ENCODE measurements around the gene TPRKB.

TPRKB gene

DNA sequence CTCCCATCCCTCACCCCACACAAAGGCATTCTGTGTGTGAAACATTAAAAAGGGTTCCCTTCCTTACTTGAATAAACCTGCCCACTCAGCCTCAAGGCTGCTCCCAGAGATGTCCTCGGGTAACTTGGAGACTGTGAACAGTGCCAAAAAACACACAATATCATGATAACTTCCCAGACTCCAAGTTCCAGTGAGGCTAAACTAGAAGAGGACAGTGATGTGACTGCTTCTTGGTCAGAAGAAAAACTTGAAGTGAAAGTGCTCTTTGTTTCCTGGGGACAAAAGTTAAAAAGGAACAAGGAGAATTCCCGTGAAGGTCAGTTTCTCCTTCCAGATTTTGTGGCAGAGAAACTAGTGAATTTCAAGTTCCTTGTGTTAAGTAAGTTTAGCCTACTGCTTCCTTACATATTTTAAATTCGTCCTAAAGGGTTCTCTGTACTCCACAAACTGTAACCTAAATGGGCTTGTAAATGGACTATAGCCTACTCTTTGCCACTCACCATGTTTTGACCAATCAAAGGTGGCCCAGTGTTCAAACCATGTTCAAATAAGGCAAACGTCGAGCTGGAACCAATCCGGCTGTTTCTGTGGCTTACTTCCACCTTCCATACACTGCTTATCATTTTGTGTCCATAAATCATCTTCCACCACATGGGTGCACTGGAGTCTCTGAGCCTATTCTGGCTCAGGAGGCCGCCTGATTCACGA lies 20.4 kb downstream of the TPRKB start:
- DNase-seq (ENCODE audit: extremely low read depth, low read depth): no peak

DNA sequence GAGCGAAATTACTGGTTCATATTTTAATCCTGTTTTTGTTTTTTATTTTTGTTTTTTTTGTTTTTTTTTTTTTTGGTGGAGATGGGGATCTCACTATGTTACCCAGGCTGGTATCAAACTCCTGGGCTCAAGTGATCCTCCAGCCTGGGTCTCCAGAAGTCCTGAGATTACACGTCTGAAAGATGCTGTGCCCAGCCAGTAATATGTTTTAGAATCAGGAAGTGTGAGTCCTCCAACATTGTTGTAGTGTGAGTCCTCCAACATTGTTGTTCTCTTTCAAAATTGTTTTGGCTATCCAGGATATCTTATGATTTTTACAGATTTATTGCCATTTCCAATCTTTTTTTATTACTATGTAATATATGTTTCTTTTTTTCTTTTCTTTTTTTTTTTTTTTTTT lies 23.1 kb downstream of the TPRKB start:
- TF ChIP-seq, protein P1, sequence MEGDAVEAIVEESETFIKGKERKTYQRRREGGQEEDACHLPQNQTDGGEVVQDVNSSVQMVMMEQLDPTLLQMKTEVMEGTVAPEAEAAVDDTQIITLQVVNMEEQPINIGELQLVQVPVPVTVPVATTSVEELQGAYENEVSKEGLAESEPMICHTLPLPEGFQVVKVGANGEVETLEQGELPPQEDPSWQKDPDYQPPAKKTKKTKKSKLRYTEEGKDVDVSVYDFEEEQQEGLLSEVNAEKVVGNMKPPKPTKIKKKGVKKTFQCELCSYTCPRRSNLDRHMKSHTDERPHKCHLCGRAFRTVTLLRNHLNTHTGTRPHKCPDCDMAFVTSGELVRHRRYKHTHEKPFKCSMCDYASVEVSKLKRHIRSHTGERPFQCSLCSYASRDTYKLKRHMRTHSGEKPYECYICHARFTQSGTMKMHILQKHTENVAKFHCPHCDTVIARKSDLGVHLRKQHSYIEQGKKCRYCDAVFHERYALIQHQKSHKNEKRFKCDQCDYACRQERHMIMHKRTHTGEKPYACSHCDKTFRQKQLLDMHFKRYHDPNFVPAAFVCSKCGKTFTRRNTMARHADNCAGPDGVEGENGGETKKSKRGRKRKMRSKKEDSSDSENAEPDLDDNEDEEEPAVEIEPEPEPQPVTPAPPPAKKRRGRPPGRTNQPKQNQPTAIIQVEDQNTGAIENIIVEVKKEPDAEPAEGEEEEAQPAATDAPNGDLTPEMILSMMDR (IDR thresholded peaks at IDR 0.05; ENCODE audit: low read depth, low read length): no peak
- DNase-seq (ENCODE audit: extremely low read depth, low read depth): no peak

More for the DNA sequence above, 20.4 kb downstream of the TPRKB start:
- TF ChIP-seq, protein P1 (IDR thresholded peaks at IDR 0.05; ENCODE audit: low read depth, low read length): no peak

DNA sequence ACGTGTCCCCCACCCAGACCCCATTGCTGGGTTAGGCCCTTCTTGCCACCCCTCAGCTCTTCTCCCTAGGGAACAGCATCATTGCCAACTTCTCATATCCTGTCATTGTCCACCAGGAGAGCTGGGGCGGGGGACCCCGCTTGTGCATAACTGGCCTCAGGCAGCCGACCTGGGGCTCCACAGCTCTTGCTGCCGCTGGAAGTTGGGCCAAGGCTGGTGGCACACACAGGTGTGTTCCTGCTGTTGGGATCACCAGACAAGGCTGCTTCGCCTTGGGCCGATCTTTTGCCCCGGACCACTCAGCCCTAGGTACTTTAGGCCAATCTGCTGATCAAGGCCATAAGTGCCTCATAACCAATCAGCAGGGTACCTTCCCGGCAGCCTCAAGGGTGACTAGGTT lies 28.6 kb downstream of the TPRKB start:
- DNase-seq (ENCODE audit: extremely low read depth, low read depth): no peak
- TF ChIP-seq, protein P1 (IDR thresholded peaks at IDR 0.05; ENCODE audit: low read depth, low read length): no peak

DNA sequence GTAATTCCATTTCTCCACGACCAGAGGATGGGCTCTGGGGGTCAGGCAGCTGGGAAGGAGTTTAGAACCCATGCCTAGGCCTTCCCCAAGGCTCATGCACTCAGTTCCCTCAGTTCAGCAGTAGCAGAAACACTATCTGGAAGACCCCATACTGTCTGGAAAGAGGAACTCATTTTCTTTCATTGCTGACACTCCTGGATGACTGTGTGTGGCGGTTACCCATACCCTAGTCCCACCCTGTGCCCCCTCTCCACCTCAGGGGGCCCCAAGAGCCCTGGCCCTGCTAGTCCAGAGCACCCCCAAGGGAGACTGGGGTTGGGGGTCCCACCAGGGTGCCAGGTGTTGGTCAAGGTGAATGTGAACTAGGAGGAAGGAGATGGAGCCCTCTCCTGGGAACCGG lies 29.5 kb downstream of the TPRKB start:
- DNase-seq (ENCODE audit: extremely low read depth, low read depth): no peak
- TF ChIP-seq, protein P1 (IDR thresholded peaks at IDR 0.05; ENCODE audit: low read depth, low read length): no peak

DNA sequence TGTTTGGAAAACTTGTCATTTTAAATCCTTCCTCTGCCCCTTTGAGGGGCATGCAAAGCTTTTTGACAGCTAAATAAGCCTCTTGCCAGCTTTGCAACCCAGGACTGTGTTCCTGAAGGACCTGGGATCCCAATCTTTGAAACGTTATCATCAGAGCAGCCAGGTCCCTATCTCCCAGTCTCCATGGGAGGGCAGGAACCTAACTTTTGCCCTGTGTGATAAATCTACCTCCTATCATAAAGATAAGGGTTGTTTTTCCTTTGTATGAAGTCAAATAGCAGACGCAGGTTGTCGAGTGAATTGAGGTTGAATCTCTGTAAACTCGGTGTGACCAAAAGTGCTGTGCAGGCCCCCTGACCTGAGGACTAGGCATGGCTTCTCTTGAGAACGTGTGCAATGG lies 30.1 kb downstream of the TPRKB start:
- DNase-seq (ENCODE audit: extremely low read depth, low read depth): no peak
- TF ChIP-seq, protein P1 (IDR thresholded peaks at IDR 0.05; ENCODE audit: low read depth, low read length): no peak

DNA sequence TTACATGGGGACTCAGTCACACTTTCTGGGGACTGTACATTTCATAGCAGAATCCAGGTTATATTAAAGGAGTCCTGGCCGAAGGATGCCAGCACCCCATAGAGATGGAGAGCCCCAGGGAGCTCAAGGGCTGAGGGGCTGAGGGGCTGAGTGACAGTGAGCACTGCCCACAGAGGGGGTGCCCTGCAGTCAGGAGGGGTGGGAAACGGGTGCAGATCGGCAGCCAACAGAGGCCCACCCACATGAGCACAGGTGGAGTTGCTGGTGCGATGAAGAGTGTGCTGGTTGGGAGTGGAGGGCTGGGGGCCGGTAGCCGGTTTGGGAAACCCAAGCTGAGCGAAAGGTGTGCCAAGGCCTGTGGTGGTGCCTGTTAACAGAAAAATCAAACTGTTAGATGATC lies 32.1 kb downstream of the TPRKB start:
- DNase-seq (ENCODE audit: extremely low read depth, low read depth): no peak
- TF ChIP-seq, protein P1 (IDR thresholded peaks at IDR 0.05; ENCODE audit: low read depth, low read length): no peak

DNA sequence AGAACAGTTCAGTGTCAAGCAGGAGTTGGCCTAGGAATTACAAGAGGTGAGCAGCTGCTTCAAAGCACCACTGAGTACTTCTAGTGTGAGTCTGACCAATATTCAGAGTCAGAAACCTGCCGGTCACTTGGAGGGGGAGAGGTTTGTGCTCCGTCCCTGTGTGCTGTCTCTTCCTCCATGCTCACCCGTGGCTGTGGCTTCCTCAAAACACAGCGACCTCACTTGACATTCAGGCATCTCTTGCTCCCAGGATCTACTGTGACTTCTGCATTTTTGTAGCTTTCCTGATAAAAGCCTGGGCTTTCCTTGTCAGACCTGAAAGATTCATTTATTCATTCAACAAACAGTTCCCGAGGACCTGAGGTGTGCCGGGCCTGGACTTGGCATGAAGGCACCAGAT lies 32.9 kb downstream of the TPRKB start:
- no peak for DNase-seq (ENCODE audit: extremely low read depth, low read depth)
- TF ChIP-seq, protein P1 (IDR thresholded peaks at IDR 0.05; ENCODE audit: low read depth, low read length): no peak
